ENCODE measurements around the gene AKR1C3.
"Not testable (repeated sequence)": the region's sequence is repeated elsewhere in the genome, so short reads cannot be mapped to it uniquely, and the experiment has no call there.

The AKR1C3 gene

DNA sequence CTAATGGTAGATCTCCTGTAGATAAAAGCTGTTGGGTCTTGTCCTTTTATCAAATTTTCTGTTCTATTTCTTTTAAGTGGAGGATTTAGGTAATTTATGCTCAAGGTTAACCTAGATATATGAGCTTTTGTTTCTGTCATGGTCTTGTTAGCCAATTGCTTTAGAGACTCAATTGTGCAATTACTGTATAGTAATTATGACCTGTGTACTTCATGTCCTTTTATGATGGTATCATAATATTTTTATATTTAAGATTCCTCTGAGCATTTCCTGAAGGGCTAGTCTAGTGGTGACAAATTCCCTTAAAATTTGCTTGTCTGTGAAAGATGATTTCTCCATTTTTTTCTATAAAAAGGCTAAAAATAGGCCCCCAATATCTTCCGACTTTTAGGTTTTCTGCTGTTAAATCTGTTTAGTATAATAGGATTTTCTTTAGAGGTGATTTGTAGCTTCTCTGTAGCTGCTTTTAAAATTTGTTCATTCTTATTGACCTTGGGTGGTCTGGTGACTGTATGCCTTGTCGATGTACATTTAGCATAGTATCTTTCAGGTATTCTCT, 5.4 kb upstream of the AKR1C3 start:
- no peak for DNase-seq (ENCODE audit: low spot score)

DNA sequence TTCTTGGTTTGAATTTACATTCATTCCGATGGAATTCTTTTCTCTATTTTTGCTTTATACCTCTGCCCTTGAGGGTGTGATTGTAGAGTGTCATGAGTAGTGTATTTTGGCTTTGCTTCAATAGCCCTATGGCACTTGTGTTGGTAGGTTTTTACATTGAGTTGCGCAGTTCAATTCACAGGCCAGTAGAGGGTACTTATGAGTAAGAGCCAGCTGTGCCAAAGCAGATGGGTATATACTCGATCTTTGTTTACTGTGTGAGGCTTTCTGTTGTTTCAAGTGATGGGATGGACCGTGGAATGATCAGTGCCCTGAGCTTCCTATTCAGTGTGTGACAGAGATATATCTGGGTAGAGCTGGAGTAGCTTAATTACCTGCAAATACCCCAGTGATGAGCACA, 4.3 kb upstream of the AKR1C3 start:
- no peak for DNase-seq (ENCODE audit: low spot score)

DNA sequence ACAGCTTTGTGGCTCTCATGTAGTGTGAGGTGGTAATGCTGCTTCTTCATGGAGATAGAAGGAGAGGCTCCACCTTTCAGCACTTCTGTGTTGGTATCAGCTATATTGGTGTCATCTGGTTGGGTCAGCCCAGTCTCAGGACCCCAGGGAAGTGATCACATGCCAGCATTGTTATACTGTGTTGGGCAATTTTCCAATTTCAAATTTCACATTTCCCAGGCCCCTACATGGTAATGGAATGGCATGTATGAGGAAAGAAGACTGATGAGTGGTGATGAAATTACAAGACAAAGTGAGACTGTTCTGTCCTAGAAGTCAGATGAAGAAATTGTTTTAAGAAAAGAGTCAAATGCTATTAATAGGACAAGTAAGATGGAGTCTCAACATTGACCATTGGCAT, 3.7 kb upstream of the AKR1C3 start:
- no peak for DNase-seq (ENCODE audit: low spot score)

DNA sequence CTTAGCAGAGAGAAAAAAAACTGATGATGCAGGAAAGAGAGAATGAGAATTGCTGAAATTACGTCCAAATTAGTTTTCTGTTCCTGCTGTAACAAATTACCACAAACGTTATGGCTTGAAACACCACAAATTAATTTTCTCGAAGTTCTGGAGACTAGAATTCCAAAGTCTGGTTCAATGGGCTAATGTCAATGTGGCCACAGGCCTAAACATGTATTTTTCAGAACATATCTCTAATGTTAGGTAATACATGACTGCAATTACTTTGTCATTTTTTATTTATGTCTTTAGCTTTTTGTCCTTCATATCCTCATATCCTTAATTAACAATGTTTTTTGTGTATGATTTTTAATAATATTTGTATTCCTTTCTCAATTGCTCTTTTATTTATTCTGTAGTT, 3.0 kb upstream of the AKR1C3 start:
- no peak for DNase-seq (ENCODE audit: low spot score)

DNA sequence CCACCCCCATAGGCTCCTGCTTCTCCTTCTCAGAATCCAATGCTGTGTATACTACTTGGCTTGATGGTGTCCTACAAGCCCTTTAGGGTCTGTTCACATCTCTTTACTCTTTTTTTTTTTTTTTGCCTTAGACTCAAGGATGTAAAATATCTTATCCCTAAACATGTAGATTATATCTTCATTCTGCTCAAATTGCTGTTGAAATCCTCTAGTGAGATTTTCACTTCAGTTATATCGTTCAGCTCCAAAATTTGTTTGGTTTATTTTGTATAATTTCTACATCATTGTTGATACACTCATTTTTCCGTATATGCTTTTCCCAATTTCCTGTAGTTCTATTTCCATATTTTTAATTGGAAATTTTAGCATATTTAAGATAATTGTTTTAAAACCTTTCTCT, 1.8 kb upstream of the AKR1C3 start:
- DNase-seq (ENCODE audit: low spot score) = no peak

DNA sequence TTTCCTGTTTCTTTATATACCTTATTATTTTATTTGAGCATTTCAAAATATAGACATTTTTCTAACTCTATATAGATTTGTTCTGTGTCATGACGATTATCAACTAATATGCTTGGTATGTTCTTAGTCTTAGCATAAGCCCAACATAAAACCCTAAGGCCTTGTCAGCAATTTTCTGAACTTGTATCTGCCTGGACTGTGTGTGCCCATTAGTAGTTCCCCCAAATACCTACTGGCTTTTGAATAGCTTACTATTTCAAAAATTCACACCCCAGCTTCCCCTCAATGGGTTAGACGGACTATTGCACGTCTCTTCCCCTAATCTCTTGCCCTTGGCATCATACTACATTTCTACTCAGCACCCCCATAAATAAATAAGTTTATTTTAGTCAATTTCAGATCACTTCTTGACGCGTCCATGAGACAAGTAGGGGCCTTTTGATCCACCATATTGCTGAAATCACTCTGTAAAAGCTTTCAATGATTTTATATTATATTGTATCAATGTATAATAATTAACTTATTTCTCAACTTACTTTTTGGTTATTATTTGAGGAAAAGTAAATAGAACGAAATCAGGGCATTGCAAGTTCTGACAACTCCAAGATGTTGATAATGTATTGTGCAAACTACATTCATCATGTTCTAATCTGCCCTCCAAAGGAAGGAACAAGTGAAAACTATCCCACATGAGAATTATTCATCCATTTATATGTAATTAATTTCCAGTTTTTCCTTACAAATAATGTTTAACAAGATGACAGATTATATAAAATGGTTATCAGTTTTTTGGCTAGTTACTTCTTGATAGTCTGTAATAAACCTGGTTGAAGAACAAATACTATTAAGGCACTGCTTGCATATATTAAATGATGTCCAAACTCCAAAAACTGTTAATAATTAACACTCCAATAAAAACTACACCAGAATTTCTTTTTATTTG, 1.1 kb upstream of the AKR1C3 start:
- no peak for DNase-seq (ENCODE audit: low spot score)

DNA sequence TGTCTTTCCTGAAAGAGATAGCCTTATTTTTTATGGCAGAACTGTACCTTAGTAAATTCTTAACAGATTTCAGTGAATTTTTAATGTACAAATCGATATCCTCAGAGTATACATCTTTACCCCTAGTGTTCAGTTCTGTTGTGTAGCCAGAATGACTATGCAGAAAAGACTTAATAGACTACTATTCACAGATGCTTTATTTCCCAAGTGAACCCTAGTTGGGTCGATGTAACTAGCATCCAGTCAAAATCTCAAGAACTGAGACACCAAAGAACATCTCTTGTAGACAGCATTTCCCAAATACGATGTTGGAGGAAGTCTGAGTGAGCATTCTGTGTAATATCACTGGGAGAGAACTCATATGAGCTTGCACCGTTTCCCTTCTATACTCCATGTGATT, 1.5 kb downstream of the AKR1C3 start:
- DNase-seq (ENCODE audit: low spot score) = no peak

DNA sequence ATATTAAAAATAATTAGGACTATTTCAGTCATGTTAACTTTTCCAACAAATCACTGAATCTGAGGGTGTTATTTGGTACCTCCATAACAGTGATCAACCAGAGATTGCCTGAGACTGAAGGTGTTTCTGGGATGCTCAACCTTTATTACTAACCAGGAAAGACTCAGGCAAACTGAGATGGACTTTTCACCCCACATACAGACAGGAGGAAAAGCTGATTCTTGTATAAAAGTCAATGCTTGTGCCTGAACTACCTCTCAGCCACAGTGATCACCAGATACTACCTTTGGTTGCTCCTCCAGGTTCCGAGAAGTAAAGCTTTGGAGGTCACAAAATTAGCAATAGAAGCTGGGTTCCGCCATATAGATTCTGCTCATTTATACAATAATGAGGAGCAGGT, 1.9 kb downstream of the AKR1C3 start:
- DNase-seq (ENCODE audit: low spot score) = no peak

DNA sequence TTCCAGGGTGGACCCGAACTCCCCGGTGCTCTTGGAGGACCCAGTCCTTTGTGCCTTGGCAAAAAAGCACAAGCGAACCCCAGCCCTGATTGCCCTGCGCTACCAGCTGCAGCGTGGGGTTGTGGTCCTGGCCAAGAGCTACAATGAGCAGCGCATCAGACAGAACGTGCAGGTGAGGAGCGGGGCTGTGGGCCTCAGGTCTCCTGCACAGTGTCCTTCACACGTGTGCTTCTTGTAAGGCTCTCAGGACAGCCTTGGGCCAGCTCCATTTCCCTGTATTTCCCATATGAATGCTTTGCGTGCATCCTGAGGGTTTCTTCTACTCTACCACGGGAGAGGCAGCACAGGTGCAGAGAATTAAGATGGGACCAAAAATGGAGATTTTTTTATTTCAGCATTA, 8.3 kb downstream of the AKR1C3 start:
- DNase-seq (ENCODE audit: low spot score) = not testable (repeated sequence)

DNA sequence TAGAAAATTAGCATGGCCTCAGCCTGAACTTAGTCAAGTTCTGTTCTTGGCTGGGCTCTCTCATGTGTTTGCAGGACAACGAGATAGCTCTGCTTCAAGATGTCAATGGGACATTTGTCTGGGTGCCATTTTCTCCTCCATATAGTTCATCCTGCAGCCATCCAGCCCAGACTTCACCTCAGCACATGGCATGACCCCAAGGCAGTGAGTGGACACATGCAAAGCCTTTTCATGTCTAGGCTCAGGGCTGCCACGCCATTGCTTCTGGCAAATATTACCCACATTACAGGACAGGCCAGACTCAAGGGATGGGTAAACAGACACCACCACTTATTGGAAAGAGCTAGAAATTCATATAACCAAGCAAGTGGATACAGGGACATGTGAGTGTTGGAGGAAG, 9.3 kb downstream of the AKR1C3 start:
- DNase-seq (ENCODE audit: low spot score) = no peak

DNA sequence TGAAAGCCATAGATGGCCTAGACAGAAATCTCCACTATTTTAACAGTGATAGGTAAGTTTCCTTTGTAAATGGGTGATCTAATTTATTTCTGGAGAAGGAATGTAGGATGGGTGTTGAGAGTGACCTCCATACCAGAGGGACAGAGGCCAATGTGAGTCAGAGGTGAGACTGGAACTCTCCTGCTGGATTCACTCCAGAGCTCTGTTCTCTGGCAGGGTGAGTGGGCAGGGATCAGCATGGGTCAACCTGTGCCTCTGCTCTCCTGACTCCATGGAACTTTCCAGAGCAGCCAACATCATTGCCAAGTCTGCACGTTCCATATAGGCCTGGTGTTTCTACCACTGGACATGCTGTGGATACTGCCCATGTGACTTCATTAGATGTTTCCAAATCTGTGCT, 11.4 kb downstream of the AKR1C3 start:
- DNase-seq (ENCODE audit: low spot score) = no peak

DNA sequence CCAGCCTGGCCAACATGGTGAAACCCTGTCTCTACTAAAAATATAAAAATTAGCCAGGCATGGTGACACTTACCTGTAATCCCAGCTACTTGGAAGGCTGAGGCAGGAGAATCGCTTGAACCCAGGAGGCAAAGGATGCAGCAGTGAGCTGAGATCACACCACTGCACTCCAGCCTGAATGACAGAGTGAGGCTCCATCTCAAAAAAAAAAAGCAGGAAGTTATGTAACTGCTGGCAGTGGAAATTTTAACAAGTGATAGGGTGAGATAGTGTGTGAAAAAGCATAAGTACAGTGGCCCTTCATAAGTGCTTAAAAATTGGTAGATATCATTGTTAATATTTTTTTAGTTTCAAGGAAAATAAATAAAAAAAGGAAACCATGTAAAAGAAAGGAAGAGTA, 12.3 kb downstream of the AKR1C3 start:
- no peak for DNase-seq (ENCODE audit: low spot score)

DNA sequence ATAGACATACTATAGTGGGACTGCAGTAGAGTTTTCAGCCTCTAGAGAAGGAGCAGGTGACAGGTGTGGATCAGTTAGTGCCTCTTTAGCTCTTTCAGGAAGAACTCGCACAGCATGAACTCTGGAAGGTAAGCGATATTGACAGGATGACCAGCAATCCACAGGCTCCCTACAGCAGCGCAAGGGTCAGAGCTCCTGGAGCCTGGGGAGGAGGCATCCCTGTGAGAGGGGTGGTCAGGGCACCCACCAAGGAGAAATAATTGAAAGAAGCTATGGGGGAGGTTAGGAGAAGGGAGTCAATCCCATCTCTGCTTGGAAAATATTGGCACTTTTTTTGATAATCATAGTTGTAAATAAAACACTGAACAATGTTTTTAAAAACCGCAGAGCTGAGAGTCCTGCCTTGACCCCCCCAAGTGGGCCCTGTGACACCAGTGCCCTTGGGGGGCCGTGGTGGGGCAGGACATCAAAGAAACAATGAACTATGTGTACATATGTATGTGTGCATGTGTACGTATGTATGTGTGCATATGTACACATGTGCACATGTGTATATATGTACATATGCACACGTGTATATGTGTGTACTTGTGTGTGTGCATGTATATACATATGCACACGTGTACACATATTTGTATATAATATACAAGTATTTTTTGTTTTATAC, 13.8 kb downstream of the AKR1C3 start:
- no peak for DNase-seq (ENCODE audit: low spot score)

DNA sequence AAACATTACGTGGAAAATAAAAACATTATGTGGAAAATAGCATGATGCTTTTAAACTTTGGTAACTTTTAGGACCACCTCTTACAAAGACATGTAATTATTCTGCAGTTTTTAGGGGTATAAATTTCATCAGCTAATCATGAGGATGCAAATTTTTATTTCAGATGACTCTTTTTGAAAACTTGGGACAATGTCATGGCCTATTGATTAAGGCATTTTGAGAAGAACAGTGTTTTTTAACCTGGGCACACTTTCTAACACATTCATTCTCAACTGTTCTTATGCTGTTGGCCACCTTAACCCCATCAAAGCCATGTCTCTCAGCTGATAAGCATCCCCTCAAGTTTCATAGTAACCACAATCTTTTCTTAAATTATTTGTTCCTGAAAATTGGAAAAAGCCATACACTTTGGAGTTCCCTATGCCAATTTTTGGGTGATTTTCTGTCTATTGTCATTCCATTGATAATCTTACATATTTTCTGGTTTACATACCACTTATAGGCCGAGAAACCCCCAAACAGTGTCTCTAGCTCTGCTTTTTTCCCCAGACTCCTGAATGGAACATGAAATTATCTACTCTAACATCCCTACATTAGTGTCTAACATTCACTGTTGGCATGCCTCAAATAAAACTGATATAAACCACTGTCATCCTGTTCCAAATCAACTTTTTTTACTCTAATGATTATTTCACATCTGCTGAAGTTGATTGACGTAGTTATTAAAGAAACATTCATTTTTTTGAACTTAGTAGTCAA, 14.6 kb downstream of the AKR1C3 start:
- no peak for DNase-seq (ENCODE audit: low spot score)

DNA sequence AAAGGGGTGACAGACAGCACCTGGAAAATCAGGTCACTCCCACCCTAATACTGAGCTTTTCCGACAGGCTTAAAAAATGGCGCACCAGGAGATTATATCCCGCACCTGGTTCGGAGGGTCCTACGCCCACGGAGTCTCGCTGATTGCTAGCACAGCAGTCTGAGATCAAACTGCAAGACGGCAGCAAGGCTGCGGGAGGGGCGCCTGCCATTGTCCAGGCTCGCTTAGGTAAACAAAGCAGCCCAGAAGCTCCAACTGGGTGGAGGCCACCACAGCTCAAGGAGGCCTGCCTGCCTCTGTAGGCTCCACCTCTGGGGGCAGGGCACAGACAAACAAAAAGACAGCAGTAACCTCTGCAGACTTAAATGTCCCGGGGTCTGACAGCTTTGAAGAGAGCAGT, 15.6 kb downstream of the AKR1C3 start:
- DNase-seq (ENCODE audit: low spot score) = not testable (repeated sequence)

DNA sequence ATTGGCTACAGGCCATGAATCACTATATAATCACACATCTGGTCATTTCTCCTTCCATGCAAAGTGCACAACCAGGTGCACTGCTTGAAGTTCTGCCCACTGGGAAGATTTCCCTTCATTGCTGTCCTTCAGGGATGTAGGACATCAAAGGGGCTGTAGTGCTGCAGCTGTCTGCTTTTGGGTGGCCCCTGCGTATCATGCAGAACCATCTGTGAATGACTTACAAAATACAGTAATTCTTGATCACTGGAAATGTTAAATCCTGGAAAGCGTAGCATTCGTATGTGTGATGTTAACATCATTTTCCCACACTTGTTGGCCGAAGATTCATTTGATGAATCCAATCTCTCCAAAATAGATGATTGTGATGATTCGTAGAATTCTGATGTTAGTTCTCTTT, 22.4 kb downstream of the AKR1C3 start:
- DNase-seq (ENCODE audit: low spot score) = no peak

DNA sequence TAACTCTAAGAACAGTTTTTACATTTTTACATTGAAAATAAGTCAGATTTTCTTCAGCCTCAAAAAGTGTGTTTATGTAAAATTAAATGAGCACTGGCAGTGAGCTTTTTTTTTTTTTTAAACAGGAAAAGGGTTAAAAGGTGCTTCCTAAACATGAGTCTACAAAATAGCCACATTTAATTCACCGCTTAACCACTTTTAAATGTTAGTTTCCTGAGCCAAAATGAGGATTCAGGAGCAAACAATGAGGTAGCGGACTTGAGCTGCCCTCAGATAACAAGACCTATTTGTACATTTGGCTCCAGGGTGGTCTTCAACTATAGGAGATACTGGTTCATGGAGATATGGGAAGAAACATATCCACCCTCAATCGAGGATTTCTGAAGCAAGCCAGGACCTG, 22.8 kb downstream of the AKR1C3 start:
- DNase-seq (ENCODE audit: low spot score) = no peak

DNA sequence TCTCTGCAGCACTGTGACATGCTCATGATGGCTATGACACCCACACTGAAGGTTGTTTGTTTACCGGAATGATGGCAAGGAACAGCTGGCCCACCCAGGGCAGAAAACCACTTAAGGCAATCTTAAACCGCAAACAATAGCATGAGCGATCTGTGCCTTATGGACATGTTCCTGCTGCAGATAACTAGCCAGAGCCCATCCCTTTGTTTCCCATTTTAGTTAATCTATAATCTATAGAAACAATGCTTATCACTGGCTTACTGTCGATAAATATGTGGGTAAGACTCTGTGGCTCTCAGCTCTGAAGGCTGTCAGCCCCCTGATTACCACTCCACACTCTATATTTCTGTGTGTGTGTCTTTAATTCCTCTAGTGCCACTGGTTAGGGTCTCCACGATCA, 25.8 kb downstream of the AKR1C3 start:
- DNase-seq (ENCODE audit: low spot score) = not testable (repeated sequence)

DNA sequence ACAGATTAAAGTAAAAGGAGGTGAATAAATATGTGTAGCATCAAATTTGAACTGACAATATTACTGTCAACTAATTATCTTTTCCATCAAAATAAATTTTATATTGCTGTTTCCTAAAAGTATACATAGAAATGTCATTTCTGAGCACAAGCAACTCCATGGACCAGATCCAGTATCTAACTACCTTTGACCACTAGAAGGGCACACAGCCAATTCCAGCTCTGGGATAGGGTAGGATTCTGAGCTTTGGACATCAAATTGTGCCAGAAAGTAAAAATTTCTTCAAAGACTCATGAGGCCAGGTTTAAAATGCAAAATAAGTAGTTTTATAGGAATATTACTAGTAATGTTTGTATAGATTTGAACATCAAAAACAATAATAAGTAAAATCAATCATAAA, 29.7 kb downstream of the AKR1C3 start:
- DNase-seq (ENCODE audit: low spot score) = no peak

DNA sequence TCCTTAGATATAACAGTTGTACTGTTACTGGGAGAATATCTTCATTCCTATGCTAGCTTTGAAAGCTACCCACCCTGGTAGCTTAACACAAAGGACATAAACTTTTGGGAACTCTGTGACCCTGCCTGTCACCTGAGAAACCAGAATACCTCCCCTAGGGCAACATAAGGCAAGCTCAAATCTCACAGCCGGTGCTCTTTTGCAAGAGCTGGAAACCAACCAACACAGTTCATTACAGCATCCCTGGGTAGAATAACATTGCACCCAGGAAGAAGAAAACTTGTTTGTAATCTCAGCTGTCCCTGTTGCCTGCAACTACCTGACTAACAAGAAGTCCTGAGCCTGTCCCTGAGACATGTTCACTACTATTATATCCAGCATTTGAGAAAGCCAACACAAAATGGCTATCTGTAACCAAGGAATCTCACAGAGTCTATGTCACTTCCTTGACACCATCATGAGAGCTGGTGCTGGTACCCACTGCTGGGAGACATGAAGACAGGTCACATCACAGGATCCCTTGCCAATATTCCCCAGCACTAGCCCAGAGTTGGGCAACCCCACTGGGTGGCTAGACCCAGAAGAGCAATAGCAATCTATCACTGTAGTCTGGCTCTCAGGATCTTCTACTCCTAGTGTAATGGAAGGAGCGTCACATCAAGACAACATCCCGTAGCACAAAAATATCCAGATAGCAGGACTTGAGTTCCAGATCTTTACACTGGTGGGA, 31.3 kb downstream of the AKR1C3 start:
- no peak for DNase-seq (ENCODE audit: low spot score)

DNA sequence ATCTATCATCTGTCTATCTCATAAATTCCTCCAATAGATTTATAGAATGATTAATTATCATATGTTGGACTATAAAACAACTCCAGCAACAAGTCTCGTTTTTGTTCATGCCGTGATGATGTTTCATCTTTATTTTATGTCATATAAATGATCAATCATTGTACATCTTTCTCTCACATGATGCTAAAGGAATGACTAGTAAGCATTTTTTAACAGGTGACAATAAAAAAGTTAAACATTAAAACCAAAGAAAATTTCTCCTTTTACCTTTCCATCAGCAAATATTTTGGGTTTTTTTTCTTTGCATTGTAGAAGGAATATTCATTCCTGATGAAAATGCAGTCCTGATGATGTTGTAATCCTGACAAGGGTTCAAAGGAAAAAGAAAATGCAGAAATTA, 41.4 kb downstream of the AKR1C3 start:
- DNase-seq (ENCODE audit: low spot score) = no peak
